Measurements from ENCODE around the gene PNRC2.
"Not testable (repeated sequence)": the region's sequence is repeated elsewhere in the genome, so short reads cannot be mapped to it uniquely, and the experiment has no call there.

The PNRC2 gene

GRCh38 chr1:24009406-24009805 is 49.8 kb downstream of the PNRC2 start:
- Histone ChIP-seq H3K27ac (ENCODE audit: low read length) (no peak overlapping the region), H3K27me3 (ENCODE audit: insufficient read depth, low read length, poor library complexity) (no peaks in the 10 kb centered on the region), H3K4me1 (ENCODE audit: insufficient read depth, low read length) (no peaks in the 10 kb centered on the region), H2AFZ (ENCODE audit: low read depth, low read length) (no peak overlapping the region), H4K20me1 (ENCODE audit: insufficient read depth, low read length) (no peaks in the 10 kb centered on the region), H3K4me2 (ENCODE audit: insufficient read depth, low read length) (no peak overlapping the region), H3K79me2 (ENCODE audit: insufficient read depth, low read length) (no peaks in the 10 kb centered on the region), H3K4me3 (ENCODE audit: low read depth in 1 of 2, low read length in 2 of 2) (no peak overlapping the region), H3K36me3 (ENCODE audit: insufficient read depth, low read length) (no peaks in the 10 kb centered on the region), H3K9me3 (ENCODE audit: insufficient read depth, low read length, severe bottlenecking) (no peaks in the 10 kb centered on the region), H3K9ac (ENCODE audit: low read depth, low read length) (no peak overlapping the region)
- no peak for DNase-seq
- TF ChIP-seq CTCF (IDR thresholded peaks at IDR 0.05; ENCODE audit: borderline replicate concordance, extremely low read depth, low read length, poor library complexity, severe bottlenecking) (no peak), EZH2 (IDR thresholded peaks at IDR 0.05; ENCODE audit: borderline replicate concordance, low read depth, low read length, severe bottlenecking) (no peak)
- ATAC-seq (ENCODE audit: insufficient read depth, low read depth) = no peak

- no peak for DNase-seq
- H3K4me3 ChIP-seq (ENCODE audit: low read depth in 1 of 2, low read length in 2 of 2) = no peak overlapping the region
- H2AFZ ChIP-seq (ENCODE audit: low read depth, low read length) = no peak overlapping the region
- no peaks in the 10 kb centered on the region for H4K20me1 ChIP-seq (ENCODE audit: insufficient read depth, low read length)
- H3K27ac ChIP-seq (ENCODE audit: low read length) = no peak overlapping the region
- TF ChIP-seq EZH2 (IDR thresholded peaks at IDR 0.05; ENCODE audit: borderline replicate concordance, low read depth, low read length, severe bottlenecking) = no peak
- H3K36me3 ChIP-seq (ENCODE audit: insufficient read depth, low read length) = no peaks in the 10 kb centered on the region
- ATAC-seq (ENCODE audit: insufficient read depth, low read depth) = no peak
- H3K9me3 ChIP-seq (ENCODE audit: insufficient read depth, low read length, severe bottlenecking) = no peaks in the 10 kb centered on the region
- H3K79me2 ChIP-seq (ENCODE audit: insufficient read depth, low read length) = no peaks in the 10 kb centered on the region
- no peak overlapping the region for H3K9ac ChIP-seq (ENCODE audit: low read depth, low read length)
- peaks cover 6% of the 10 kb centered on the region for H3K27me3 ChIP-seq (ENCODE audit: insufficient read depth, low read length, poor library complexity)
- no peaks in the 10 kb centered on the region for H3K4me1 ChIP-seq (ENCODE audit: insufficient read depth, low read length)
- no peak overlapping the region for H3K4me2 ChIP-seq (ENCODE audit: insufficient read depth, low read length)
Observed at GRCh38 chr1:24010650-24011049, 51.0 kb downstream of the PNRC2 start.

GRCh38 chr1:24012878-24013277 is 53.2 kb downstream of the PNRC2 start:
- H3K27ac ChIP-seq (ENCODE audit: low read length); H4K20me1 ChIP-seq (ENCODE audit: insufficient read depth, low read length); H2AFZ ChIP-seq (ENCODE audit: low read depth, low read length); H3K27me3 ChIP-seq (ENCODE audit: insufficient read depth, low read length, poor library complexity); H3K36me3 ChIP-seq (ENCODE audit: insufficient read depth, low read length); H3K4me3 ChIP-seq (ENCODE audit: low read depth in 1 of 2, low read length in 2 of 2); H3K4me1 ChIP-seq (ENCODE audit: insufficient read depth, low read length); ATAC-seq (ENCODE audit: insufficient read depth, low read depth); H3K9me3 ChIP-seq (ENCODE audit: insufficient read depth, low read length, severe bottlenecking); H3K4me2 ChIP-seq (ENCODE audit: insufficient read depth, low read length); H3K79me2 ChIP-seq (ENCODE audit: insufficient read depth, low read length); H3K9ac ChIP-seq (ENCODE audit: low read depth, low read length); DNase-seq: not testable (repeated sequence)

All from DND-41 (cell line).